Liver (tissue), 9 donors: ENCODE results near the gene RWDD4. TPM values are rescaled to one million over a fixed set of nuclear protein-coding genes. Genes with fewer than 3 reads are reported as not detected.

ENCODE experiments used
- DNase-seq: peaks from one replicate; pipeline ENCODE4 v3.0.0-alpha.2; 2017; ENCODE audit warnings: low spot score
- H3K27ac ChIP-seq, 2 donors: one replicate each; pipeline ENCODE4 v1.7.0; 2013; ENCODE audit warnings: inconsistent platforms in 2 of 2, low read length in 2 of 2, control low read depth in 1 of 2, low read depth in 1 of 2, mild to moderate bottlenecking in 1 of 2
- H3K27me3 ChIP-seq, 4 donors: one replicate each; pipeline versions ENCODE4 v1.6.1 to v1.7.0; 2013; ENCODE audit warnings: low read length in 3 of 4, inconsistent platforms in 1 of 4, mild to moderate bottlenecking in 1 of 4, moderate library complexity in 1 of 4; ENCODE audit not compliant: control insufficient read depth in 4 of 4, insufficient read depth in 4 of 4
- H3K36me3 ChIP-seq, 4 donors: one replicate each; pipeline versions ENCODE4 v1.6.1 to v1.7.0; 2013; ENCODE audit warnings: low read length in 3 of 4, mild to moderate bottlenecking in 3 of 4, low read depth in 1 of 4, moderate library complexity in 1 of 4; ENCODE audit not compliant: control insufficient read depth in 4 of 4, insufficient read depth in 3 of 4
- H3K4me1 ChIP-seq, 4 donors: one replicate each; pipeline versions ENCODE4 v1.6.1 to v1.7.0; 2013; ENCODE audit warnings: low read length in 3 of 4, mild to moderate bottlenecking in 3 of 4, moderate library complexity in 1 of 4; ENCODE audit not compliant: control insufficient read depth in 4 of 4, insufficient read depth in 4 of 4
- H3K4me3 ChIP-seq, 3 donors: one replicate each; pipeline versions ENCODE4 v1.6.1 to v1.7.0; 2013; ENCODE audit warnings: low read length in 3 of 3, control low read depth in 1 of 3, low read depth in 1 of 3, mild to moderate bottlenecking in 1 of 3
- H3K9ac ChIP-seq, 2 donors: one replicate each; pipeline ENCODE4 v1.7.0; 2013; ENCODE audit warnings: low read length in 2 of 2, mild to moderate bottlenecking in 2 of 2, moderate library complexity in 2 of 2, control low read depth in 1 of 2, low read depth in 1 of 2
- H3K9me3 ChIP-seq, 4 donors: one replicate each; pipeline versions ENCODE4 v1.6.1 to v1.7.0; 2013; ENCODE audit warnings: low read length in 3 of 4; ENCODE audit not compliant: control insufficient read depth in 4 of 4
- EGR1 ChIP-seq, 2 donors: IDR thresholded peaks; 2 replicates each; pipeline ENCODE4 v1.6.1; 2016 to 2018; ENCODE audit warnings: antibody characterized with exemption in 2 of 2, low read depth in 2 of 2
- FOXA1 ChIP-seq: IDR thresholded peaks from 2 replicates; pipeline ENCODE4 v1.6.1; 2016; ENCODE audit warnings: antibody characterized with exemption
- FOXA2 ChIP-seq: IDR thresholded peaks from 2 replicates; pipeline ENCODE4 v1.6.1; 2016; ENCODE audit warnings: antibody characterized with exemption
- GABPA ChIP-seq, 2 donors: IDR thresholded peaks in 1 of 2; conservative IDR thresholded peaks in 1 of 2; 2 replicates each; pipeline ENCODE4 v1.6.1; 2016; ENCODE audit warnings: antibody characterized with exemption in 2 of 2, mild to moderate bottlenecking in 1 of 2, moderate library complexity in 1 of 2
- HNF4A ChIP-seq, 2 donors: conservative IDR thresholded peaks; 2 replicates each; pipeline ENCODE4 v1.6.1; 2016; ENCODE audit warnings: antibody characterized with exemption in 2 of 2, mild to moderate bottlenecking in 2 of 2
- HNF4G ChIP-seq: IDR thresholded peaks from 2 replicates; pipeline ENCODE4 v1.6.1; 2016; ENCODE audit warnings: antibody characterized with exemption
- JUND ChIP-seq, 2 donors: IDR thresholded peaks; 2 replicates each; pipeline ENCODE4 v1.6.1; 2016; ENCODE audit warnings: antibody characterized with exemption in 2 of 2
- NR2F2 ChIP-seq: IDR thresholded peaks from 2 replicates; pipeline ENCODE4 v1.6.1; 2016; ENCODE audit warnings: antibody characterized with exemption
- RAD21 ChIP-seq, 2 donors: IDR thresholded peaks; 2 replicates each; pipeline ENCODE4 v1.6.1; 2016; ENCODE audit warnings: antibody characterized with exemption in 2 of 2, mild to moderate bottlenecking in 2 of 2
- REST ChIP-seq: IDR thresholded peaks from 2 replicates; pipeline ENCODE4 v1.6.1; 2016; ENCODE audit warnings: antibody characterized with exemption, mild to moderate bottlenecking
- RXRA ChIP-seq, 2 donors: IDR thresholded peaks; 2 replicates each; pipeline ENCODE4 v1.6.1; 2017 to 2018; ENCODE audit warnings: antibody characterized with exemption in 2 of 2, mild to moderate bottlenecking in 1 of 2
- SP1 ChIP-seq: IDR thresholded peaks from 2 replicates; pipeline ENCODE4 v1.6.1; 2018; ENCODE audit warnings: antibody characterized with exemption, mild to moderate bottlenecking
- YY1 ChIP-seq: IDR thresholded peaks from 2 replicates; pipeline ENCODE4 v1.6.1; 2016; ENCODE audit warnings: antibody characterized with exemption, mild to moderate bottlenecking
- ZBTB33 ChIP-seq: IDR thresholded peaks from 2 replicates; pipeline ENCODE4 v1.6.1; 2016; ENCODE audit warnings: antibody characterized with exemption
- WGBS: extraction: QIAGEN DNeasy Blood & Tissue Kit; methylation state at CpG from one replicate; pipeline ENCODE4 v1.1.7; 2013; 5-methylcytosine and 5-hydroxymethylcytosine counted together
- polyA plus RNA-seq, 2 donors: library from polyadenylated mRNA; stranded (reverse) in 1 of 2; unstranded in 1 of 2; fragments of 200-250 nt in 1 of 2; fragments of >200 nt in 1 of 2; fragmentation: Nextera tagmentation in 1 of 2; extraction: Ambion mirVana in 1 of 2; gene quantifications; one replicate each; pipeline versions ENCODE4 v1.2.1 to v1.2.3, GENCODE V29; 2013 to 2015
- total RNA-seq, 2 donors: library from RNA; depleted of rRNA; stranded (reverse); fragments of >200 nt; gene quantifications; one replicate each; pipeline ENCODE4 v1.2.3, GENCODE V29; 2014
- TF ChIP-seq, protein P1 (sequence below): IDR thresholded peaks from 2 replicates; pipeline ENCODE4 v1.6.1; 2016; ENCODE audit warnings: antibody characterized with exemption
- TF ChIP-seq, protein P2 (sequence below): IDR thresholded peaks from 2 replicates; pipeline ENCODE4 v1.6.1; 2016; ENCODE audit warnings: antibody characterized with exemption
- TF ChIP-seq, protein P3 (sequence below): fragments of 150-350 bp; IDR thresholded peaks from 2 replicates; pipeline ENCODE4 v1.5.1; 2017; ENCODE audit warnings: improper control_type of control experiment, low read depth, low read length; ENCODE audit not compliant: missing input control
- donor health status: healthy.
- donor health status: healthy.
- donor health status: healthy.
- donor health status: healthy.
- donor health status: healthy.

RWDD4 gene
- total and polyA plus RNA-seq, 4 donors, result 6.5 to 17.9 (median 8.9) TPM

DNA sequence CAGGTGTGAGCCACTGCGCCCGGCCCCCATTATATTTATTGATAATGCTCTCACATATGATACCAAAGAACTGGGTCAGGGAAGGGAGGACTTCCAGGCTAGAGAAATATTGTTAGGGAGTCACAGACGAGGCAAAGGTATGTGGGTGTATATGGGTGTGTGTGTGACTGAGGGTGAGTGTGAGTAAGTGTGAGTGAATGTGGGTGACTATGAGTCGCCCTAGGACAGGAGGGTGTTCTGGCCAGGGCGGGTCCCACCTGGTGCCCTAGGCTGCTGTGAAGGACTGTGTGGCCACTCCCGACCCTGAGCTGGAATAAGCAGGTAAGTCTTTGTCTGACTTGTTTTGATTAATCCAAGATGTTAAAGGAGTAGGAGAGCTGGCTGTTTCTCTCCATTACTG is 34.4 kb downstream of the RWDD4 start:
- H3K4me1 ChIP-seq, result peaks cover 0 to 19% (median 18%) of the 10 kb centered on the region in 4 donors
- no peak for TF ChIP-seq YY1
- H3K9ac ChIP-seq, result no peak overlapping the region
- no peaks in the 10 kb centered on the region for H3K36me3 ChIP-seq
- WGBS, result 87% methylated on average over 6 of the region's 6 CpGs
- H3K27ac ChIP-seq, result no peak overlapping the region
- no peak for DNase-seq
- H3K27me3 ChIP-seq, result no peaks in the 10 kb centered on the region
- H3K9me3 ChIP-seq, result no peaks in the 10 kb centered on the region
- H3K4me3 ChIP-seq, result no peak overlapping the region

GRCh38 chr4:183621875-183622274 is 37.1 kb downstream of the RWDD4 start:
- no peaks in the 10 kb centered on the region for H3K36me3 ChIP-seq
- 74% methylated on average over 1 of the region's 1 CpG for WGBS
- H3K4me1 ChIP-seq, result peaks cover 2 to 32% (median 25%) of the 10 kb centered on the region in 4 donors
- DNase-seq, result no peak
- TF ChIP-seq FOXA2 (no peak), HNF4A (conservative IDR thresholded peaks at IDR 0.05) (peak in 1 of 2 donors; percentile 18)
- H3K9ac ChIP-seq, result no peak overlapping the region
- H3K9me3 ChIP-seq, result no peaks in the 10 kb centered on the region
- H3K4me3 ChIP-seq, result no peak overlapping the region
- no peaks in the 10 kb centered on the region for H3K27me3 ChIP-seq
- H3K27ac ChIP-seq, result no peak overlapping the region

- TF ChIP-seq HNF4A (conservative IDR thresholded peaks at IDR 0.05), result peak; percentile 26 to 58
- no peak for TF ChIP-seq NR2F2
- H3K9ac ChIP-seq, result no peak overlapping the region
- no peaks in the 10 kb centered on the region for H3K36me3 ChIP-seq
- H3K27me3 ChIP-seq, result no peaks in the 10 kb centered on the region
- H3K27ac ChIP-seq, result no peak overlapping the region
- no peak overlapping the region for H3K4me3 ChIP-seq
- WGBS, result 45% methylated on average over 2 of the region's 2 CpGs
- DNase-seq, result no peak
- H3K9me3 ChIP-seq, result no peaks in the 10 kb centered on the region
- H3K4me1 ChIP-seq, result peaks cover 2 to 32% (median 25%) of the 10 kb centered on the region in 4 donors
These were observed 38.6 kb downstream of the RWDD4 start for GRCh38 chr4:183620421-183620820.

- Histone ChIP-seq H3K9me3 (no peaks in the 10 kb centered on the region), H3K36me3 (no peaks in the 10 kb centered on the region), H3K4me1 (peaks cover 2 to 32% (median 25%) of the 10 kb centered on the region in 4 donors), H3K4me3 (peak overlapping the region; percentile 35 to 66 (median 36)), H3K9ac (peak overlapping the region in 1 of 2 donors; percentile 53), H3K27me3 (no peaks in the 10 kb centered on the region), H3K27ac (peak overlapping the region; percentile 21 to 34)
- WGBS, result 32% methylated on average over 4 of the region's 4 CpGs
- no peak for DNase-seq
- TF ChIP-seq EGR1 (IDR thresholded peaks at IDR 0.05; ENCODE audit: low read depth in 2 of 2), result peak in 1 of 2 donors; percentile 76
- no peak for TF ChIP-seq YY1
- TF ChIP-seq FOXA1, result no peak
- no peak for TF ChIP-seq NR2F2
- TF ChIP-seq, protein P1, sequence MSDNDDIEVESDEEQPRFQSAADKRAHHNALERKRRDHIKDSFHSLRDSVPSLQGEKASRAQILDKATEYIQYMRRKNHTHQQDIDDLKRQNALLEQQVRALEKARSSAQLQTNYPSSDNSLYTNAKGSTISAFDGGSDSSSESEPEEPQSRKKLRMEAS, result peak; percentile 71
- TF ChIP-seq HNF4A (conservative IDR thresholded peaks at IDR 0.05), result peak; percentile 67 to 68
- TF ChIP-seq RAD21 (IDR thresholded peaks at IDR 0.05), result peak in 1 of 2 donors; percentile 13
- peak; percentile 36 for TF ChIP-seq HNF4G
- peak; percentile 27 to 88 for TF ChIP-seq JUND (IDR thresholded peaks at IDR 0.05)
- TF ChIP-seq SP1, result peak; percentile 53
- no peak for TF ChIP-seq FOXA2
- TF ChIP-seq, protein P2, sequence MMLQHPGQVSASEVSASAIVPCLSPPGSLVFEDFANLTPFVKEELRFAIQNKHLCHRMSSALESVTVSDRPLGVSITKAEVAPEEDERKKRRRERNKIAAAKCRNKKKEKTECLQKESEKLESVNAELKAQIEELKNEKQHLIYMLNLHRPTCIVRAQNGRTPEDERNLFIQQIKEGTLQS, result no peak
- peak; percentile 50 to 69 for TF ChIP-seq RXRA (IDR thresholded peaks at IDR 0.05)
- no peak for TF ChIP-seq GABPA (IDR thresholded peaks at IDR 0.05 in 1 of 2, conservative IDR thresholded peaks at IDR 0.05 in 1 of 2)
- TF ChIP-seq, protein P3, sequence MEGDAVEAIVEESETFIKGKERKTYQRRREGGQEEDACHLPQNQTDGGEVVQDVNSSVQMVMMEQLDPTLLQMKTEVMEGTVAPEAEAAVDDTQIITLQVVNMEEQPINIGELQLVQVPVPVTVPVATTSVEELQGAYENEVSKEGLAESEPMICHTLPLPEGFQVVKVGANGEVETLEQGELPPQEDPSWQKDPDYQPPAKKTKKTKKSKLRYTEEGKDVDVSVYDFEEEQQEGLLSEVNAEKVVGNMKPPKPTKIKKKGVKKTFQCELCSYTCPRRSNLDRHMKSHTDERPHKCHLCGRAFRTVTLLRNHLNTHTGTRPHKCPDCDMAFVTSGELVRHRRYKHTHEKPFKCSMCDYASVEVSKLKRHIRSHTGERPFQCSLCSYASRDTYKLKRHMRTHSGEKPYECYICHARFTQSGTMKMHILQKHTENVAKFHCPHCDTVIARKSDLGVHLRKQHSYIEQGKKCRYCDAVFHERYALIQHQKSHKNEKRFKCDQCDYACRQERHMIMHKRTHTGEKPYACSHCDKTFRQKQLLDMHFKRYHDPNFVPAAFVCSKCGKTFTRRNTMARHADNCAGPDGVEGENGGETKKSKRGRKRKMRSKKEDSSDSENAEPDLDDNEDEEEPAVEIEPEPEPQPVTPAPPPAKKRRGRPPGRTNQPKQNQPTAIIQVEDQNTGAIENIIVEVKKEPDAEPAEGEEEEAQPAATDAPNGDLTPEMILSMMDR, result no peak
- peak; percentile 58 for TF ChIP-seq ZBTB33
- TF ChIP-seq REST, result no peak
These were observed 40.3 kb downstream of the RWDD4 start for GRCh38 chr4:183618681-183619080.
